Thyroid gland (tissue), 4 donors: Measurements from ENCODE around the gene XG.
"Not testable (repeated sequence)": the region's sequence is repeated elsewhere in the genome, so short reads cannot be mapped to it uniquely, and the experiment has no call there.

Source experiments
- POLR2A ChIP-seq, 2 donors: fragments of 450-650 bp; IDR thresholded peaks; one replicate each; pipeline ENCODE4 v1.6.1; 2017; ENCODE audit warnings: antibody characterized with exemption in 2 of 2, mild to moderate bottlenecking in 2 of 2, moderate library complexity in 1 of 2
- TF ChIP-seq, protein P1 (sequence below), 6 experiments: fragments of 200-600 bp in 3 of 6; fragments of 450-650 bp in 3 of 6; sonication (generic) in 3 of 6; IDR thresholded peaks; one replicate each; pipeline ENCODE4 v1.5.1; 2016 to 2019; ENCODE audit warnings: antibody characterized with exemption in 6 of 6, mild to moderate bottlenecking in 2 of 6, inconsistent platforms in 1 of 6, moderate library complexity in 1 of 6

DNA sequence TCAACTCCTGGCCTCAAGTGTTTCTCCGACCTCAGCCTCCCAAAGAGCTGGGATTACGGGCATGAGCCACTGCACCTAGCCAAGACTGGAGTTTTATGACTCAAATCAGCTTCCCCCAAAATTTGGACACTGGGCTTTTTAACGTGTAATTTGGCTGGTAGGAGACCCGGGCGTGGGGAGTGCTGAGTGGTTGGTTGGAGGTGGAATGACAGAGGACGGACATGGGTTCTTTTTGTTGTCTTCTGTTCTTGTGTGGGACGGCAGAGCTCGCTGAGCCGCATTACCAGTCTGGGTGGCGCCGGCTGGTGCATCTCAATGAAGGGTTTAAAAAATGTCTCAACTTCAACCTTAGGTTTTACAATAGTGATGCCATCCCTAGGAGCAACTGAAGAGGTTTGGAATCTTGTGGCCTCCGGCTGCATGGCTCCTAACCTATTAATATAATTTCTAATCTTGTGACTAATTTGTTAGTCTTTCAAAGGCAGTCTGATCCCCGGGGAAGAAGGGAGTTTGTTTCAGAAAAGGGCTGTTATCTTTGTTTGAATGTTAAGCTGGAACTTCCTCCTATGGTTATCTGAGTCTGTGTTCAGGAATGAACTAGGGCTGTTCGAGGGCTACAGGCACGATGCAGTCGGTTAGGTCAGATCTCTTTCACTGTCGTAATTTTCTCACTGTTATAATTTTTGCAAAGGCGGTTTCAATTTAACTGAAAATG, 50.7 kb downstream of the XG start:
- TF ChIP-seq, protein P1, sequence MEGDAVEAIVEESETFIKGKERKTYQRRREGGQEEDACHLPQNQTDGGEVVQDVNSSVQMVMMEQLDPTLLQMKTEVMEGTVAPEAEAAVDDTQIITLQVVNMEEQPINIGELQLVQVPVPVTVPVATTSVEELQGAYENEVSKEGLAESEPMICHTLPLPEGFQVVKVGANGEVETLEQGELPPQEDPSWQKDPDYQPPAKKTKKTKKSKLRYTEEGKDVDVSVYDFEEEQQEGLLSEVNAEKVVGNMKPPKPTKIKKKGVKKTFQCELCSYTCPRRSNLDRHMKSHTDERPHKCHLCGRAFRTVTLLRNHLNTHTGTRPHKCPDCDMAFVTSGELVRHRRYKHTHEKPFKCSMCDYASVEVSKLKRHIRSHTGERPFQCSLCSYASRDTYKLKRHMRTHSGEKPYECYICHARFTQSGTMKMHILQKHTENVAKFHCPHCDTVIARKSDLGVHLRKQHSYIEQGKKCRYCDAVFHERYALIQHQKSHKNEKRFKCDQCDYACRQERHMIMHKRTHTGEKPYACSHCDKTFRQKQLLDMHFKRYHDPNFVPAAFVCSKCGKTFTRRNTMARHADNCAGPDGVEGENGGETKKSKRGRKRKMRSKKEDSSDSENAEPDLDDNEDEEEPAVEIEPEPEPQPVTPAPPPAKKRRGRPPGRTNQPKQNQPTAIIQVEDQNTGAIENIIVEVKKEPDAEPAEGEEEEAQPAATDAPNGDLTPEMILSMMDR (IDR thresholded peaks at IDR 0.05) = not testable (repeated sequence)
- not testable (repeated sequence) for TF ChIP-seq POLR2A (IDR thresholded peaks at IDR 0.05)
